GM19099 (cell line): ENCODE measurements around the gene TRMT44.

Experiments used
- POLR2A ChIP-seq: IDR thresholded peaks from 3 replicates; pipeline ENCODE4 v1.6.1; 2011; ENCODE audit warnings: low read depth; ENCODE audit not compliant: insufficient read length; ENCODE audit errors: extremely low read depth

The TRMT44 gene

GRCh38 chr4:8516996-8517550 is 76.5 kb downstream of the TRMT44 start:
- no peak for TF ChIP-seq POLR2A

DNA sequence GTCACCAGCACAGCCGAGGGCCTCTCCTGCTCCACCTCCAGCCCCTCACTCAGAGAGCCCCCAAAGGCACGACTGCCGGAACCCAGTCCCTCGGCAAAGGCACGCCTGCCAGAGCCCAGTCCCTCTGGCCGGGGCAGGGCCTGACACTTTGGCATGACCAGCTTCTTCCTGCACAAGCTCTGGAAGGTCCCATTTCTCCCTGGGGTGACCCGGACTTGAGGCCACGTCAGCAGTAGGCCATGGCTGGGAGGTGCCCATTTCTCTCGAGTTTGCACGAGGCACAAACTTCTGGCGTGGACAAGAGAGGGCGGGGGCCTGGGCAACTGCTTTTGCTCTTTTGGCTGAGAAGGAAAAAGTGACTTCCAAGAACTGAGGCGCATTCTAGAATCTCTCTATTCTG is 77.4 kb downstream of the TRMT44 start:
- no peak for TF ChIP-seq POLR2A

- no peak for TF ChIP-seq POLR2A
Observed at GRCh38 chr4:8522160-8523120, 81.9 kb downstream of the TRMT44 start.

GRCh38 chr4:8523175-8523574 is 82.6 kb downstream of the TRMT44 start:
- no peak for TF ChIP-seq POLR2A

DNA sequence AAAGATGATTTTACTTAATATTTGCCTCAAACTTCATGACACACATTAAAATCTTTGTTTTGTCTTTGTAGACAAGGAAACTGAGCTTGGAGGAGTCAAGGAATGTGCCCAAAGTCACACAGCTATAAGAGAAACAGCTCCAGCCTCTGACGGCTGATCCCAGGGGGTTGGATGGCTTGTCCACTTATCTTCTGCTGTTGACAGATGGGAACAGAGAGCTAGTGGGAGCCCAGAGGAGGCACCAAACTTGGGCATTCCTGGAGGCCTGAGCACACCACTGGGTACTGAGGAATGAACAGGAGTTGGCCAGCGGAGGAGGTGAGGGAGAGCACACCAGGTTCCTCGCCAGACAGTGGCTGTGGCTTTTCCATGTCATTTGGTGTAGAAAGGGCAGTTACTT is 83.2 kb downstream of the TRMT44 start:
- TF ChIP-seq POLR2A: no peak

DNA sequence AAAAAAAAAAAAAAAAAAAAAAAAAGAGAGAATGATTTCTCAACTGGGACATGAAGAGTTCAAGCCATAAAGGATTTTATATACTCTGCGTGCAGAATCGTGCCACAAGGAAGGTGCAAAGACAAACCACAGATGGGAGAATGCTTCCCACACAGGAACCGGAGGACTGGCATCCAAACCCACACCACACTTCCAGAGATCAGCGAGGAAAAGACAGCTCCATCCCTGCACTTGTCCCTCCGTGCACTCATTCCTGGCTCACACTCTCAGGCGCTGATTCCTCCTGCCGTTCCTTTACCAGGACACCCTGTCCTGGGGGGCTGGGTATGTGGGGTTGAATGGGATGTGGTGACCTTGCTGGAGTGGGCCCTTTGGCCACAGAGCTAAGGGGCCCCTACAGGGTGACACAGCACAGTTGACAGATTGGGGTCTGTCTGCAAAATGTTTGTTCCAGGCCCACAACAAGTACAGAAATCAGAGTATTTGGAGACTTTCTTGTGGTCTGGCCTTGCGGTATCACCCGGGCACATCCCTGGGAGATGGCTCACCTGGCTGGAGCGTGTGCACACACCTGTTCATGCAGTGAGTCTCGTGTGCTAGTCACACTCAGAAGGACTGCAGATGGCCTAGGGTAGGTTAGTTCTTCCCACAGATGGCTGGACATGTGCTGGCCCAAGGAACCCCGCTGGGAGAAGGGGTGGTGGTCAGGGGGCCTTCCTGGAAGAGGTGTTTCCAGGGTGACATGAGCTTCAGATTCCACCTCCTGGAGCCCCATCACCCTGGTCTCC is 84.2 kb downstream of the TRMT44 start:
- no peak for TF ChIP-seq POLR2A

- TF ChIP-seq POLR2A: no peak
Observed at GRCh38 chr4:8525383-8526120, 85.0 kb downstream of the TRMT44 start.
